Stimulated activated CD4-positive, alpha-beta T cell treated with anti-CD3 and anti-CD28 coated beads, Interleukin-2, amount 100 ng/mL, for 24 hours (primary cell): ENCODE data around the gene PCK1.

Experiments
- DNase-seq, 2 donors: peaks; one replicate each; pipeline ENCODE4 v3.0.0-alpha.2; 2020

PCK1 gene

DNA sequence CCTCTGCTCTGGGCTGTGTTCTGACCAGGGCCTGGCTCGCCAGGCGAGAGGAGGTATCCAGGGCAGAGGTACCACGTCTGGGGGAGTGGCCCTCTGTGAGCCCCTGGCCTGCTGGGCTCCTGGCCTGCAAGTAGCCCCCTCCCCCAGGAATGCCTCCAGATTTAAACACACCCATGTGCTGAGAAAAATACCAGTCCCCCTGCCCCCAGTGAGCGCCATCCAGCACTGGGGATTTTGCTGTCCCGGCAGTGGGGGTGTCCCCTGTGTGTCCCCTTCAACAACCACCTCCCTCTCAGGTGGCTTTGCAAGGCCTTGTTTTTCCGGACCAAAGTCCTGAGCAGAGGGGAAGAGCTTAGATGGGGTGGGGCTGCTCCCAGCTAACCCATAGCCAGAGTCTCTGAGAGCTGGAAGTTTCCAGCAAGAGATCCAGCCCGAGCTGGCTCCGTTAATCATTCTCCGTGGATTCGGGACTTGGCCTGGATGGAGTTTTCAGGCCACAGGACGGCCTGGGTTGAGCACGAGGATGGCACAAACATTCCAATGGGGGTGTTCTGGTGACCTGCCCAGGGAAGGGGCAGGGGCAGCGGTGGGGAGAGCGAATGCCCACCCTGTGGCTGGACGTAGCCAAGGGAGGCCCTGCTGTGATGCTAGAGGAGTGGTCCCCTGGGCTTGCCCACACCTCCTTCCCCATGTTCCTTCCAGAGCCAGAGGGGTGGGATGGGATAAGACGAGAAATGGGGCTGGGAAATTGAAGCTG lies 29.0 kb downstream of the PCK1 start:
- DNase-seq: no peak

DNA sequence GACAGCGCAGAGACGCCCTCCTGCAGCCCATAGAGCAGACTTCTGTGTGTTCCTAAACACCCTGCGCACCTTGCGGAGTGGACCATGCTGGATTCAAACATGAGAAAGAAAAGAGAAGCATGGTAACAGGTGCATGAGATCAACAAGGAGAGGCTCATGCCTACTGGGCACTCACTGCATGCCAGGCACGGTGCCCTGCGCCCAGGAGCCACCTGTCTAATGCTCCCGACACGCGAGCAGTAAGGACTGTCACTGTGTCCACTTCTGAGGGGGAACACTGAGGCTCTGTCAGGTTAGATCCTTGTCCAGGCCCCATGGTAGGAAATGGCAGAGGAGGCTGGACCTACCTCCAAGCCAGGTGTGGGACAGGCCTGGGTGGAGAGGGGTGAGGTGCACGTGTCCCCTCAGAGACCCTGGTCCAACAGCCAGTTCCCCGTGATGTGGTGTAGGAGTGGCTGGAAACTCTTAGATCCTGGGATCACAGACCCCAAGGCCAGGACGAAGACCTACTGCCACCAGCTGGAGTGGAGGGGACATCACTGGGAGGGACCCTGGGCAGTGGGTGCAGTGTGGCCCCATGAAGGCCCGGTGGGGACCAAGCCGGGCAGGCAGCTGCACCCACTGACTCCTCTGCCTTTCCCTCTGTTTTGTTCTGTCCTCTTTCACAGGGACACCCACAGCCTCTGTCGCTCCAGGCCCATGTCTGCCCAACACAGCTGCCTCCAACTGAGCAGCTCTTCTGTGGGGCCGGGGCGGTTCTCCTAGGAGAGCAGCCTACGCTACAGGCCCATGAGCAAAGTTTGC lies 29.8 kb downstream of the PCK1 start:
- no peak for DNase-seq

DNA sequence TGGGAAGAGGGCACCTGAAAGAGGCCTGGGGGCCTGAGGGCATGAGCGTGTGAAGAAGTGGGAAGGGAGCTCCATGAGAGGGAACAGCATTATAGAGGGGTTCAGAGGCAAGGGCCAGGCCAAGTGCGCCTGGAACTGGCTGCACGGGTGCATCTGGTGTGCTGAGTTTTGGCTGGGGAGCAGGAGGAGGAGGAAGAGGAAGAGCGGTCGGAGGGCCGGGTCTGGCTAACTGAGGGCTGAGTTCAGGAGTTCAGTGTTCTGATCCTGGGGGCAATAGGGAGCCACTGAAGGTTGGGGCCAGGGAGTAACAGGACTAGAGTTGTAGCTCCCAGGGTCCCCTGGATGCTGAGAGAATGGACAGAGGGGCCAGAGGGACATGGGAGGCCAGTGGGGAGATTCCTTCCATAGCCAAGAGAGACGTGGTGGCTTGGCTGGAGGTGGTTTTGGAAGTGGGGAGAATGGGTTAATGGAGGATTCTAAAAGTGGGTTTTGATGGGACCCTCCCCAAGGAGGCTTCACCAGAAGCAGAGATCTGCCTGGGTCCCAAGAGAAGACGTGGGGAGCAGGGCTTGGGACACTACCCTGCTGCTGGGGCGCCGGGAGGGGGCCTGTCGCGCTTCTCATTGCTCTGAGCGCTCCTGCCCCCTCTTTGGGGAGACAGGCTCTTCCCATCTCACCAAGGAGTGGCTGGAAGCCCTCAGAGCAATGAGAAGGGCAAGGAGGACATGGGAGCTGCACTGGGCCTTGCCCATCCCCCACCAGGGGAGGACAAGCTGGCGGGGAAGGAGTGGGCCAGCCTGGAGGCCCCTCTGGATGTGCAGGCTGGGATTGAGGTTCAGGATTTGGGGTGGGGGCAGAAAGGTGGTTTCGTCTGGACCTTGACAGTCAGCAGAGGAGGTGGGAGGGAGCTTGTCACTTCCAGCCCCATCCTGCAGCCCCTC lies 30.6 kb downstream of the PCK1 start:
- DNase-seq: no peak

DNA sequence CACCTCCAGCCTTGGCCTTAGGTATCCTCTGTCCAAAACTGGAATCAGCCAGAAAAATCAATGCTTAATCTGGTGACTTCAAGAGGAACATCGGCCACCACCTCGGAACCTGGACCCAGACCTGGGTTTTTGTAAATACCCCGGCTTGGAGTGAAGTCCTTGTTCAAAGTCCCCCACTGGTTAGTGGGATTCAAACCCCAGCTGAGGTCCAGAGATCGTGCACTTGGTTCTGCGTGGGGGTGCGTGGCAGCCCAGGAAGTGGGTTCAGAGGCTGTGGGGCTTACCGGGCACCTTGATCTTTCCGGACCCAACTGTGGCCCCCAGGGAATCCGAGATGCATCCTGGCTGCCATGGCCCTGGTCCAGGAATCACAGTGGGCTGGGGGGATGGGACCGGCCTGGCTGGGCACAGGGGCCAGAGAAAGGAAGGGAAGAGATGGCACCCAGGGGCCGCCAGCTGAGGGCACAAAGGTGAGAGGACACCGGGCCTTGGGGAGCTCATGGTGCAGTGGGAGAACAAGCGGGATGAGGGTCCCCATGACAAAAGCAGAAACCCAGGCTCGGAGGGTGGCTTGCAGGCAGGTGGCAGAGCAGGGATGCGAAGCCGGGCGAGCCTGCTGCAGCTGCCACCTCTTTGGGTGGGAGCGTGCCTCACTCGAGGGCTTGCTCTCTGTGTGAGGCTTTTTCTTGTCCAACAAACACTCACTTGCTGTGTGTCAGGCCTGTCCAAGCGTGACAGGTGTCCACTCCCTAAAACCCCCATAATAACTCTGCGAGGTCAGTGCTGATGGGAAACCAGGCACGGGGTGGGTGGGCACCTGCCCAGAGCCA lies 31.6 kb downstream of the PCK1 start:
- DNase-seq: no peak

DNA sequence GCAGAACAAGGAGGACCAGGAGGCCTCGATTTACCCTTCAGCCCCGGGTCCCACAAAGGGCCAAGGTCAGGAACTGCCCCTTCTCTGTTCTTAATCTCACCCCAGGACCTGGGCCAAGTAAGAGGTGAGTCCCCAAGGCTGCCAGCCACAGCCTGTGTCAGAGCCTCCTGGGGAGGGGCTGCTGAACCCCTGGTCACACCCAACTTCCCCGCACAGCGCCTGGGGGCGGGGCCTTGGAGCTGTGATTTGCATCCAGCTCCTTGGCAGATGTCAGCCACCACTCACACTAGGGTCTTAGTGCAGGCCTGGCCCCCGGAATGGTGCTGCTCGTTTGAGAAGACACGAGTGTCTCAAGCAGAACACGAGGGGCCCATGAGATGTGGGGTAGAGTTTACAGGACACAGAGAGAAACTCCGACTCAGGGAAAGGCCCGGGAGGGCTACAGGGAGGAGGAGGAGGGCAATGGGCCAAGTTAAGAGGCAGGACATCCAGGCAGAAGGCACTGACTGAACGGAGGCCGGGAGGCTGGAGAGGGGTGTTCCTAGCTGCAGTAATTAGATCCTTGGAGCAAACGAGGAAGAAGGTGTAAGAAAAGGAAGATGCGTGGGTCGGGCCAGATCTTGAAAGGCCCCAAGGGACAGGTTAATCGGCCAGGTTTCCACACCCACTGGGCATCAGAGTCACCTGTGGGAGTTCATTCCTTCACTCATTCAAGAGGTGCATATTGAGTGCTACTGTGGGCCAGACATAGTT lies 32.4 kb downstream of the PCK1 start:
- no peak for DNase-seq

DNA sequence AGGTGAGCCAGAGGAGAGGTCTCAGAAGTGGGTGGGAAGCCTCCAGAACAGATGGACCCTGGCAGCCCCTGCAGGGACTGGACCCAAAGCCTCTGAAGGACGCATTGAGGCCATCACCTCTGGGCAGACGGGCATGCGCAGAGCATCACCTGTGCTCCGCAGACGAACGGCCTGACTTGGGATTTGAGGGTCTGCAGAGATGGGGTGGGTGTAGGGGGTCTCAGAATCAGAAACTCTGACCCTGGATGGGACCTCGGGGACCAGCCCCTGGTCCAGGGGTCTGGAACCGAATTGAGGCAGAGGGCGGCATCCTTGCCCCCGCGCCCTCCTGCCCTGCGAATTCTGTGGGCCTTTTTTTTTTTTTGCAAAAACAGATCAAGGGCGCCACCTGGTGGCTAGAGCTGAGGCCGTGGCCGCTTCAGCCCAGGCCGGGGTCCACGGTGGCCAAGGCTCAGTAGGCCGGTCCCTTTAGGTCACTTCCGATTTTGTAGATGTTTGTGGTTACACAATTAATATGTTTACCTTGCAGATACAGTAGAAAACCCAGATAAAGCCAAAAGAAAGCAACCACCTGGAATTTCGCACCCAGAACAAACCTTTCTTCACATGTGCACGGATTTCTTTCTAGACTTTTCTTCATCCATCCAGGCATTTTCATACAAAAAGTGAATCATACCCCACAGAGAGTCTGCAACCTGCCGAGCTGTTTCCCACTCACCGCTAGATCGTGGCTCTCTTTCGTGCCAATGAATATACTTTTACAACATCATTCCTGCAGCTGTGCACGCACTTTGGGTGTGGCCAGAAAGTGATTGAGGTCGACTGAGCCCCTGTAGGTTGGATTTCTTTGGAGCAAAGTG lies 33.4 kb downstream of the PCK1 start:
- peak; percentile 68 to 71 for DNase-seq

DNA sequence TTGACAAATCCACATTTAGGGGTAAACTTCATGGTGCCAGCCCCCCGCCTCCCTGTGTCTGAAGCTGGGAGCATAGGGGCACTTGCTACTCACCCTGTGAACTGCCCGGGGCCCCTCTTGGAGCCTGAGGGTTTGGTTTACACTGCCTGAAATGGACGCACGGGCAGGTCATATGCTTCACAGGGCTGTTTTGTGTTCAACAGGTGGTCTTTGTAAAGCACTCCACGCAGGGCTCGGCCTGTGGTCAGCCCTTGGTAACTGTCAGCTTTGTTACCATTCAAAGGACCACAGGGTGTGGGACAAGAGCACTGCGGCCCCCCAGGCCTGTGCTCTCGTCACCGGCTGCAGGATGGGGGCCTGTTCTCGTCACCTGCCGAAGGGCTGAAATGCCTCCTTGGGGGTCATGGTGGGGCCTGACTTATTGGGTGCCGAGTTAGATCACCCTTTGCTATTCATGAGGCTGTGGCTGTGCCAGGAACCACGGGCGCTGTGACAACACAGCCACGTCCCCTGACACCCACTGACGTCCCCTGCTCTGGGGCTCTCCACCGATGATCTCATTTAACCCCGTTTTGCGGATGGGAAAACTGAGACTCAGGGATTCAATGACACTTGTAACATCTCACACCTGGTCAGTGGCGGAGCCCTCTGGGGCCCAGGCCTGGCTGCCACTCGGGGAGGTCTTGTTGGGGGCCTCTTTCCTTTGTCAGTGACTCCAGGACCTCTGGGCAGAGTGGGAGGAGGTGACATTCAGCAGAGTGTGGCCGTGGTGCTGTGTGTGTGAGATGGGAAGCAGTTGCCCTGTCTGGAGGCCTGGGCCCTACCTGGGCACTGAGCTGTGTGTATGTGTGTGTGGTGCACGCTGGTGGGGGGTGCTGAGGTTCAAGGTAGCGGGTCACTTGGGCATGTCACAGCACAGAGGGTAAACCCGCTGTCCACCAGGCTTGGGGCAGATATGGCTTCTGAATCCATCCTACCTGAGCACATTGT lies 34.4 kb downstream of the PCK1 start:
- DNase-seq: no peak

DNA sequence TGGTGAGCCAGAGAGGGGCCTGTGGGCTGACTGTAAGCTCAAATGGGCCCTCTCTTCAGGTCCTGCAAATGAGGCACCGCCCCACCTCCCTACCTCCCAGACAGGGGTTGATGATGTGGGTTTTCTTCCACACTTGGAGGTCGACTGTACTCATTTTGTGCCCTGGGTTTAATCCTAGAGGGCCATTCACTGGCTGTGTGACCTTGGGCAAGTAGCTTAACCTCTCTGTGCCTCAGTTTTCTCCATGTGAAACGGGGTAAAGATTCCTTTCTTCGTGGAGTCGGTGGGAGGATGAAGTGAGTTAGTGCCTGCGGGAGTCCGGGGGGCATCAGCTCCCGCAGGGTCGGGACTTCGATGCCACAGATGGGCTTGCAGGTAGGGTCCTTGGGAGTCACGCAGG lies 35.4 kb downstream of the PCK1 start:
- no peak for DNase-seq

DNA sequence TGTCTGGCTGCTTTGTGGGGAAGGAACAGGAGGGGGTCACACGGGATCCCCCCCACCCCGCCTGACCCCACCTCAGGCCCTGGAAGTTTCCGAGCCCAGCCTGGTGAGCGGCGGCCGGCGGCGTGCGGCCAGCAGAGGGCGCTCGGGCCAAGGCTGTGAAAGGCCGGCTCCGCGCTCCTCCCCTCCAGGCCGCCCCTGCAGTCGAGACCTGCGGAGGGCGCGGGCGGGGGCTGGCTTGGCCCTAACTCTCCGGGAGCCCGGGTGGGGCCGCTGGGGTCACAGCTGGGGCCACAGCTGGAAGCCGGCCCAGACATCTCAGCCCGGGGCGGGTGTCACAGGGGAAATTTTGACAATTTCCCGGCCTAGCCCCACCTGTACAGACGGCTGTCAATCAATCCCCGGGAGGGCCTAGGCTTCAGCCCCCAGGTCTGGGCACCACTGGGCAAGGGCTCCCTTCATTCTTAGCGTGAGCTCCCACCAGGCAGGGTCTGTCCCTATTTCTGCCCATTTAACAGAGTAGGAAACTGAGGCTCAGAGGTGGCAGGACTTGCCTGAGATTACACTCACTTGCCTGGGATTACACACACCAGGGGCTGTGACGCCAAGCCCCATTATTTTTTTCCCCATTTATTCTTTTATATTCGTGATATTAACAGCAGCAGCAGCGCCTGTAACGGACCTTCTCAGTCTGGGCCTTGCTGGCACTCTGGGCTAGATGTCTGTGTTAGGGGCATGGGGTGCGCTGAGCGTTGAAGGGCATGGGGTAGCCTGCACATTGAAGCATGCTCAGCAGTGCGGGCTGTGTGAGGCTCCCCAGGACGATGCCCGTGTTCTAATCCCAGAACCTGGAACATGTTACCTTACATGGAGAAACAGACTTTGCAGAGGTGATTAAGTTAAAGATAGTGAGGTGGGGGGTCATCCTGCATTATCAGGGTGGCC lies 36.4 kb downstream of the PCK1 start:
- peak; percentile 79 for DNase-seq

DNA sequence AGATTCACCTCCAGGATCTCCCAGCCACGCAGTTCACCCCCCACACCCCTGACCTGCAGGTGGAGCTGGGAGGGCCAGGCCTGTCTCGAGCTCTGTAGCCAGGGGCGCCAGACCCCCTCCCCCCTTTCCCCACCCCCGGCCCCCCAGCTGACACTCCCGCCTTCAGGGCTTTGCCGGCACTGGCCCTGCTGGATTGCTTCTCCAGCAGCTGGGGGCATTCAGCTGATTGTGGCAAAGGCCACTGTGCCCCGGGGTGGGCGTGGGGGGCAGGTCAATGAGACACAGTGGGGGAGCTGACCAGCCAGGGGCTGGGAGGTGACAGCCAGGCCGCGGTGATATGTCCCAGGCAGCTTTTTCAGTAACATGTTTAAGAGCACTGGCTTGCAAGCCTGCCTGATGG lies 37.1 kb downstream of the PCK1 start:
- no peak for DNase-seq

DNA sequence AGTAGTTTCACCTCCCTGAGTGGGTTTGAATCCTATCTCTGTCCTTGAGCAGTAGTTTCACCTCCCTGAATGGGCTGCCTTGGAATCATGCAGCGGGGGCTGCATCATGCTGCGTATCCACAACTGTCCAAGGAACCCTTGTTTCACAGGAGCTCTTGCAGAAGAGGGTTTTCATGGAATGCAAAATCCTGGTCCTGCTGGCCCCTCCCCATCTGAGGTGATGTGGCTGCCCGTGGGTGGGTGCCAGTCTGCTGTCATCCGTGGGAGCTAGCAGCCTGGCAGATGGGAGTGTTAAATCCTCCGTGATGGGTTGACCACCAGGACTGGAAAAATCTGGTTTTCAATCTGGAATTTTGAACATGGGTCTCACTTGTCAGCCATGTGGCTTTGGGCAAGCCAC lies 37.6 kb downstream of the PCK1 start:
- DNase-seq: no peak

DNA sequence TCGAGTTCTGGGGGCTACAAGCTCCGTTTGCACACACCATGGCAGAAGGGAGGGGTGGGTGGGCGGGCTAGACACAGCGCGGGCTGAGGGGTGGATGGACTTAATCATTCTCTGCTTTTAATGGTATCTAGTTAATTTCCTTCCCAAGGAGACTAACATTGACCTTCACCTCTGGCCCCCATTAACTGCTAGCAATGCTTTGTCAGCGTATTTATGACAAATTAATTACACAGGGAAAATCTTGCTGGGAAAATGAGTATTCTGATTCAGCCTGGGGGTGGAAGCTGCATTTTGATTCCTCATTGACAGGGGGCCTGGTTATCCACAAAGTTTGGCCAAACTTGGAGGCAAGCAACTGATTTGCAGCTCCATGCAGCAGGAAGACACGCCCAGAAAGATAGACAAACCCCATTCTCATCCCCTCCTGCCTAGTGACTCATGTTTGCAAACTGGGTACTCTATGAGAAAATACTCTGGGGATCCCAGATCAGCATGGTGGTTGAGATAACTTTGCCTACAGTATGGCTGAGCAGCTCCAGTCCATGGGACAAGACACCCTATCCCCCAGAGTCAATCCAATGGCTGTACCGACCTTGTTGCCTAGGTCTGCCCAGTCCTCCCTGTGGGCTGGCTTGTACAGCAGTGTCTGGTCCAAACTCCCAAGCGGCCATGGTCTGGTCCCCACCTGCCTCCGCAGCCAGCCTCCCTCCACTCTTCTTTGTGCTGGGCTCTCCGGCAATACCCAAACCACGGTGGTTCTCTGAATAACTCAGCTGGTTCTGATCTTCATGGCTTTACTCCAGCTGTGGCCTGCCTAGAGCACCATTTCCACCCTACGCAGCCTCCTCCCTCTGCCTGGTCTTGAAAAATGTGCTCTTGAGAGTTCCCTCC lies 39.7 kb downstream of the PCK1 start:
- DNase-seq: no peak

DNA sequence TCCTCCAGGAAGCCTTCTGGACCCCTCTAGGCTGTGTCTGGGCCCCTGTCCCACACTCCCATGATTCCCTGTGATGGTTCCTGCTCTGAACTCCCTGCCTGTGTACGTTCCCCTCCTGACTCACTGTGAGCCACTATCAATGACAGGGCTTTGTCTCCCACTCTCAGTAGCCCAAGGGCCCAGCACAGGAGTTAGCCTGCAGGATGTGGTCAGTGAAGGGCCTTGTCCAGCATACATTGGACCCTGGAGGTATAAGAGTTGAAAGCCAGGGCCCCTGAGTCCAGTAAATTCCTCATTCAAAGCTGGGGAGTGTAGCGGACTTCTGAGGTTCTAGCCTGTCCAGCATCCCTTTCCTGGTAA lies 40.3 kb downstream of the PCK1 start:
- DNase-seq: no peak

DNA sequence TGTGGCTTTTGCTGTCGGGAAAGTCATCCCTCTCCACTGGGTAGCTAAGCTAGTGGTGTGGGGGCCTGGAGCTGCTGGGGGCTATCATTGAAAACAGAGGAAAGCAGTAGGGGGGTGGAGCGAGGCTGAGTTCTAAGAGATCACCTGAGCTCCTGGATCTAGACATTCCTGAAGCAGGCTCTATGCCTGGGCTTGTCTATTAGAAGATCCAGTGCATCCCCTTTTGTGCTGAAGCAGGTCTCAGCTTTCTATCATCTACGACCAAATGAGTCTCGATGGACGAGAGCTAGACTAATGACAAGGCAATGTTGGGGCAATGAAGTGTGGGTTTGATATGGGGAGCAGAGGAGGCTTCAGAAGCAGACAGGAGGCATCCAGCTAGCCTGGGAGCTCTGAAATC lies 40.8 kb downstream of the PCK1 start:
- DNase-seq: no peak

DNA sequence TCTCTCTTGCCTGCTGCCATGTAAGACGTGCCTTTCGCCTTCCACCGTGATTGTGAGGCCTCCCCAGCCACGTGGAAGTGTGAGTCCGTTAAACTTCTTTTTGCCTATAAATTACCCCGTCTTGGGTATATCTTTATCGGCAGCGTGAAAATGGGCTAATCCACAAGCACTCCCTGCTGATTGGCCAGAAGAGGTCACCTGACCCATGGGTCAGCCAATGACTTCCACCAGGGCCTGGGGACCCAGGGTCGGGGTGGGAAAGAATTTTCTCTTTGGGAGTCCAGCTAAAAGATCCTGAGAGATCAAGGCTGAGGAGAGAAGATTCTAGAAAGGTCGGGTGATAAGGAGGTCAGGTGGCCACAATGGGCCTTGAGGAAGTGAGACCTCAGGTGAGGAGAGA lies 42.2 kb downstream of the PCK1 start:
- DNase-seq: no peak

DNA sequence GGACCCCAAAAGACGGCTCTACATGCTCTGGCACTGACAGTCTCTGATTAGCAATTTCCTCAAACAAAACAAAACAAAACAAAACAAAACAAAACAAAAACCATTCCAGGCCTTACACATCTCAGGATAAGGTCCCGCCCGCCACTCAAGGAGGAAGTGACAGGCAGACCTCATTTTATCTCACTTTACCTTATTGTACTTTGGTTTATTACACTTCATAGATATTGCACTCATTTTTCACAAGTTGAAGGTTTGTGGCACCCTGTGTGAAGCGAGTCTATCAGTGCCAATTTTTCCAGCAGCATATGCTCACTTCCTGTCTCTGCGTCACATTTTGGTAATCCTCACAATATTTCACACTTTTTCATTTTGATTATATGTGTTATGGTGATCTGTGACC lies 44.1 kb downstream of the PCK1 start:
- DNase-seq: no peak

DNA sequence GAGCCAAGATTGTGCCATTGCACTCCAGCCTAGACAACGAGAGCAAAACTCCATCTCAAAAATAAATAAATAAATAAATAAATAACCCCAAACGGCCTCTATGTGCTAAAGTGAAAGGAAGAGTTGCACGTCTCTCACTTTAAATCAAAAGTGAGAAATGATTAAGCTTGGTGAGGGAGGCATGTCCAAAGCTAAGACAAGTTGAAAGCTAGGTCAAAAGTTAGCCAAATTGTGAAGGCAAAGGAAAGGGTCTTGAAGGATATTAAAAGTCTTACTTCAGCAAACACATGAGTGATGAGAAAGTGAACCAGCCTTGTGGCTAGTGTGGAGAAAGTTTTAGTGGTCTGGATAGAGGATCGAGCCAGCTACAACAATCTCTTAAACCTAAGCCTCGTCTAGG lies 45.0 kb downstream of the PCK1 start:
- DNase-seq: no peak
